Kidney epithelial cell (primary cell): ENCODE results near the gene SMARCD1. TPM values are rescaled to one million over a fixed set of nuclear protein-coding genes. Genes with fewer than 3 reads are reported as not detected.

Experiments
- DNase-seq: peaks from one replicate; pipeline ENCODE4 v3.0.0-alpha.2; 2010; ENCODE audit warnings: low read depth
- H3K27me3 ChIP-seq: 2 replicates; pipeline ENCODE4 v1.6.0; 2011; ENCODE audit warnings: low read length; ENCODE audit not compliant: control insufficient read depth, insufficient read depth
- H3K36me3 ChIP-seq: 2 replicates; pipeline ENCODE4 v1.5.1; 2011; ENCODE audit warnings: low read length; ENCODE audit not compliant: control insufficient read depth, insufficient read depth
- H3K4me3 ChIP-seq: 2 replicates; pipeline ENCODE4 v1.5.1; 2011; ENCODE audit warnings: low read depth, mild to moderate bottlenecking, control low read depth, low read length
- CTCF ChIP-seq: IDR thresholded peaks from 2 replicates; pipeline ENCODE4 v1.5.1; 2011; ENCODE audit warnings: mild to moderate bottlenecking, moderate library complexity, low read length, control low read depth, inconsistent platforms; ENCODE audit not compliant: insufficient read depth, poor library complexity, severe bottlenecking
- total RNA-seq: library from RNA; depleted of rRNA; stranded (reverse); fragments of >200 nt; gene quantifications from 2 replicates; pipeline ENCODE4 v1.2.3, GENCODE V29; 2015

SMARCD1 gene
- total RNA-seq, 1 donor from 2014 or later, result 133 TPM

GRCh38 chr12:50099302-50100008 lies 14.3 kb downstream of the SMARCD1 start:
- no peak for DNase-seq
- peaks cover 3% of the 10 kb centered on the region for H3K36me3 ChIP-seq

GRCh38 chr12:50100561-50100960 lies 15.4 kb downstream of the SMARCD1 start:
- H3K27me3 ChIP-seq, result peaks cover 3% of the 10 kb centered on the region
- DNase-seq, result no peak
- TF ChIP-seq CTCF, result no peak
- H3K36me3 ChIP-seq, result peaks cover 3% of the 10 kb centered on the region
- H3K4me3 ChIP-seq, result no peak overlapping the region

More at GRCh38 chr12:50099302-50100008, 14.3 kb downstream of the SMARCD1 start:
- H3K27me3 ChIP-seq, result peaks cover under 1% of the 10 kb centered on the region
- no peak for TF ChIP-seq CTCF
- H3K4me3 ChIP-seq, result no peak overlapping the region

GRCh38 chr12:50101663-50102062 lies 16.5 kb downstream of the SMARCD1 start:
- TF ChIP-seq CTCF, result peak; percentile 46
- Histone ChIP-seq H3K36me3 (peaks cover 3% of the 10 kb centered on the region), H3K4me3 (no peak overlapping the region), H3K27me3 (peaks cover 3% of the 10 kb centered on the region)
- DNase-seq, result no peak

GRCh38 chr12:50102131-50102531 lies 17.0 kb downstream of the SMARCD1 start:
- peaks cover 3% of the 10 kb centered on the region for H3K36me3 ChIP-seq
- no peak for TF ChIP-seq CTCF
- no peak for DNase-seq
- peaks cover 3% of the 10 kb centered on the region for H3K27me3 ChIP-seq
- H3K4me3 ChIP-seq, result no peak overlapping the region

GRCh38 chr12:50102646-50103309 lies 17.6 kb downstream of the SMARCD1 start:
- Histone ChIP-seq H3K27me3 (peaks cover 3% of the 10 kb centered on the region), H3K4me3 (no peak overlapping the region), H3K36me3 (peaks cover 3% of the 10 kb centered on the region)
- DNase-seq, result no peak
- no peak for TF ChIP-seq CTCF
